GM21529 (cell line): ENCODE measurements around the gene BUD23.

ENCODE experiments used
- ATAC-seq: cut with Tn5 transposase; IDR thresholded peaks from one replicate; pipeline ENCODE4 v1.9.1; 2021; ENCODE audit not compliant: unreplicated experiment

The BUD23 gene

GRCh38 chr7:73740771-73741170 lies 57.4 kb downstream of the BUD23 start:
- no peak for ATAC-seq

DNA sequence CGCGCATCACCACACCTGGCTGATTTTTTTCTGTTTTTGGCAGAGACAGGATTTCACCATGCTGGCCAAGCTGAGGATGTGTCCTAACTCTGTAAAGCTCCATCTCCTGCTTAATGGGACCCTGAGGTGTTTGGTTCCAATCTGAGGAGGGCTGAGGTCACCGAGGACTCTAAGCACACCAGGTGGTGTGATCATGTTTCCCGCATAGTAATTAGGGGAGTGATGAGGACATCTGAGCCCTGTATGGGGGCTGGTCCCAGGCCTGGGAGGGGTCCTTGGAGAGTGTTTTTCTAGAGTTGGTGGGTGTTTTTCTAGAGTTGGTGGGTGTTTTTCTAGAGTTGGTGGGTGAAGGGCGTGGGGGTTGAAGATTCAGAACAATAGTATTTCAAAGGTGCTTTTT lies 58.2 kb downstream of the BUD23 start:
- ATAC-seq, result no peak

DNA sequence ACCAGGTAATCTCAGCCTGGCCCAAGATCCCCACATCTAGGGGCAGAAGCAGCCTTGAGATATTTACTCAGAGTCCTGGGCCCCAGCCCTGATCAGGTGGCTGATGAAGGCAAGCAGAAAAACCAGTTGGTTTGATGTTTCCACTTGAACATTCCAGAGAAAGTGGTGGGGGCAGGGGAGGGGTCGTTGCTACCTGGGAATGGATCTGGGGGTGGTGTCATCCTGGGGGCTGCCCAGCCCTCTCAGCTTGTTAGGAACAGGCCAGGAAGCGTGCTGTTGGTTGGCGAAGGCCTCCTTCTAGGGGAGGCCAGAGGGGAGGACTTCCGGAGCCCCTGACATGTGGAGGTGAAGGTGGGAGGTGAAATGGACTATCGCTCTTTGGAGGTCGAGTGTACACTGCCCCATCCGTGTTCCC lies 58.9 kb downstream of the BUD23 start:
- ATAC-seq, result no peak

DNA sequence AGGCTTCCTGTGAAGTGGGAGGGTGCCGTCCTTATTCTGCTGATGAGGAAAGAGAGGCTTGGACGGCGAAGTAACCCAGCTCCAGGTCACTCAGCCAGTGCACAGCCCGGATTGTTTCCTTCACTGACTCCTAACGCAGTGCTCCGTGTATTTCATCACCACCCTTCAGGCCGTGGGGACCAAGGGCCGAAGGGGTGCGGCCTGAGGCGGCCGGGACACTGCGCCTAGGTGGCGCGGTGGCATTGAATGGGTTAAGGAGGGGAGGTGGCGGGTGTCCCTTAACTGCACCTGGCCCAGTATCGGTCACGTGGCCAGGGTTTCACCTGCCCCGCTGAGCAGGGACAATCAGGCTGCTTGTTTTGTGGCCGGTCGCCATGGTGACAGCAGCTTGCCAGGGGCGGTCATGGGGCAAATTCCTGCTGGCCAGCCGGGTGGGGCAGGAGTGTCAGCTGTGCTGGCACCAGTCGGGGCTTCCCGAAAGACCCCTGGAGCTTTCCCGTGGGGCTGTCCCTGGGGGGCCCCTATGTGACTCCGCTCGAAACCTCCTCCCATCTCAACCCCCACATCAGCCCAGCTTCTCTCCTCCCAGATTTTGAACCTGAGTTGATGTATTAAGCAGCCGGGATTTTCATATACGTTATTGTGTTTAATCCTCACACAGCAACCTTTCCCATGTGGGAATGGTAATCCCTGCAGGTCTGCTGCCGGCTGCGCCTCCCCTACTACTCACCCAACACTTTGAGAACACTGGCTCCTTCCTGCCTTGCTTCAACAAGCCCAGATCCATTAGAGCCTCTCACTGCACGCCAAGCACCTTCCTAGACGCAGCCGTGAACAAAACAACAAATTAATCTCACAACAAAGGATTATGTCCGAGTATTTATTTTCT lies 59.6 kb downstream of the BUD23 start:
- no peak for ATAC-seq

- no peak for ATAC-seq
Measured at GRCh38 chr7:73746378-73746777, 63.0 kb downstream of the BUD23 start.
